HG02943 (cell line): ENCODE results near the gene TOMM7.
"Not testable (repeated sequence)": the region's sequence is repeated elsewhere in the genome, so short reads cannot be mapped to it uniquely, and the experiment has no call there.

ENCODE experiments used
- ATAC-seq: cut with Tn5 transposase; IDR thresholded peaks from one replicate; pipeline ENCODE4 v1.9.1; 2021; ENCODE audit warnings: mild to moderate bottlenecking, low read depth, moderate library complexity; ENCODE audit not compliant: unreplicated experiment

Gene TOMM7

GRCh38 chr7:22791204-22792158 lies 31.2 kb downstream of the TOMM7 start:
- ATAC-seq = no peak

DNA sequence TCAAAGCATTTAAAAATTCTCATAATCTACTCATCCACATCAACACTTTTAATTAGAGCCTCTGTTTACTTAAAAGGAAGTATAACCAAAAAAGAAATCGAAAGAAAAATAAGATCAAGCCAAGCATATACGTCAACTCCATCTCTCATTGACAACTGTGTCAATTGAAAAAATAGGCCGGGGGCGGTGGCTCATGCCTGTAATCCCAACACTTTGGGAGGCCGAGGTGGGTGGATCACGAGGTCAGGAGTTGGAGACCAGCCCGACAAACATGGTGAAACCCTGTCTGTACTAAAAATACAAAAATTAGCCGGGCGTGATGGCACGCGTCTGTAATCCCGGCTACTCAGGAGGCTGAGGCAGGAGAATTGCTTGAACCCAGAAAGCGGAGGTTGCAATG lies 32.0 kb downstream of the TOMM7 start:
- not testable (repeated sequence) for ATAC-seq

GRCh38 chr7:22787951-22788350 lies 34.7 kb downstream of the TOMM7 start:
- no peak for ATAC-seq

GRCh38 chr7:22786290-22786932 lies 36.2 kb downstream of the TOMM7 start:
- ATAC-seq = no peak

DNA sequence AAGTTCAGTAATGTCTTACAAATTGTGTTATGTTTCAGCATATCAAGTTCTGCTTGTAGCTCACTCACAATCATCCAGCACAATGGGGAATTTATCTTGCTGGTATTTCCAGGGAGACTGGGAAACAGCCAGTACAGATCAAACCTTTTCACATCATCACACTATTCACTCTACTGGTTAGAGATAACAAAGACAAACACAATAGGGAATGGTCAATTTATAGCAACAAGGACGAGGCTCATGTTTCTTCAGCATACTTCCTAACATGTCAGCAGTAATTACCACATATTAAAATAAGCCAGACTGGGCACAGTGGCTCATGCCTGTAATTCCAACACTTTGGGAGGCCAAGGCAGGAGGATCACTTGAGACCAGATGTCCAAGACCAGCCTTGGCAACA lies 38.3 kb downstream of the TOMM7 start:
- no peak for ATAC-seq

GRCh38 chr7:22783421-22783820 lies 39.2 kb downstream of the TOMM7 start:
- no peak for ATAC-seq

- no peak for ATAC-seq
These were observed 39.9 kb downstream of the TOMM7 start for GRCh38 chr7:22782616-22783232.

DNA sequence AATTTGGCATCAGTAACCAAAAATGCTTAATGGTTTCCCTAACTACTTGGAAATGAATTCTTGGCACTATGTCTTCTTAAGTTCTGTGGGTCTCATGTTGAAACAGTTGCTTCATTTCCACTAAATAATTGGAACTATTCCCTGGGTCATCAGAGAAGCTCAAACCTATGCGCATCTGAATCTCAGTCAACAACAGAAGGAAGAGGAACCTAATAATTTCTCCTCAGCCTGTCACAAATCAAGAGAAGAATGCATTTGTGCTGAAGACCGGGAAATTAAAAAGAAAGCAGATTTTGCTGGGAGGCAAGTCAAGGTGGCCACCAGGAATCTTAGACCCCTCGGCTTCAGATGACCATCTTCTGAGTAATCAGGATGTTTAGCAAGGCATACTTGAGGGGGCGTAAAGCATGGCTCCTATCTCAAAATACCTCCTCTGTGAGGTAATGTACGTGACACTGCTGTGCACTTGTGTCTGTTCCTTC lies 41.4 kb downstream of the TOMM7 start:
- ATAC-seq = no peak

GRCh38 chr7:22779730-22780323 lies 42.8 kb downstream of the TOMM7 start:
- ATAC-seq = not testable (repeated sequence)

- no peak for ATAC-seq
These were observed 45.7 kb downstream of the TOMM7 start for GRCh38 chr7:22776964-22777363.

DNA sequence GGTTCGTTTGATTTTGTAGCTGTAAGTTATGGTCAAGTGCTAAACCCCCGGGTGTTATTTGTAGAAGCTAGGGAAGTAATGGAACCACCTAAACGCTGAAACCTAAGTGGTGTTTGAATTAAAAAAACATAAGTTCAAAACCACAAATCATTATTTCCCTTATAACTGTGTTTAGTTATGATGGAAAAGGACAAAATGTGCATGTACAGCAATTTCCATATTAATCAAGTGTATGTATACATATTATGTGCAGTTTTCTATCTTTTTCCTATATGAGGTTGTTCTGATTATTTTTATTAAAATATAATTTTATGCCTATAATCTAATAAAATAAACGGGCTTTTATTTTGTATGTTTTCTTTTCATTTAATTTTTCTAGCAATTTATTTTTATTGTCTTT lies 49.8 kb downstream of the TOMM7 start:
- no peak for ATAC-seq

- no peak for ATAC-seq
These were observed 50.8 kb downstream of the TOMM7 start for GRCh38 chr7:22771872-22772228.

- ATAC-seq = no peak
These were observed 51.3 kb downstream of the TOMM7 start for GRCh38 chr7:22771194-22771871.

DNA sequence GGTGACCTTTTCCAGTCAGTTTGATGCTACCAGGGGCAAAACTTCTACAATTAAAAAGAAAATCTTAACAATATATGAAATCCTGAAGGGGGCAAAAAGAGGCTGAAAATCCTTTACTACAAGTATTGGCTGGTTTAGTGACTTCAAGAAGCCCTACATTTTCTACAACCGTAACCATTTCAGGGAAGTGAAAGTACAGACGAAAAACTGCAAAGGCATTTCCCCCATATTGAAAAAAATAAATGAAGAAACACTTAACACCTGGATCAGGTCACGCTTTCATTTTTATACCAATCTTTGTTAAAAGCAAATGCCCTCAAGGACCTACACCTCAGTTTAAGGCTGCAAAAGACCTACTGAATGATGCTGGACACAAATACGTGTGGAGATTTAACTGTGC lies 57.0 kb downstream of the TOMM7 start:
- ATAC-seq = peak; percentile 87
